GM12873 (cell line): ENCODE data around the gene CIB2.

ENCODE experiments used
- TF ChIP-seq, protein P1 (sequence below): IDR thresholded peaks from 2 replicates; pipeline ENCODE4 v1.5.1; 2012; ENCODE audit warnings: low read depth, mild to moderate bottlenecking, moderate library complexity, low read length, control low read depth; ENCODE audit not compliant: insufficient read depth; ENCODE audit errors: missing control alignments

Gene CIB2

GRCh38 chr15:78157203-78157602 lies 26.0 kb upstream of the CIB2 start:
- TF ChIP-seq, protein P1, sequence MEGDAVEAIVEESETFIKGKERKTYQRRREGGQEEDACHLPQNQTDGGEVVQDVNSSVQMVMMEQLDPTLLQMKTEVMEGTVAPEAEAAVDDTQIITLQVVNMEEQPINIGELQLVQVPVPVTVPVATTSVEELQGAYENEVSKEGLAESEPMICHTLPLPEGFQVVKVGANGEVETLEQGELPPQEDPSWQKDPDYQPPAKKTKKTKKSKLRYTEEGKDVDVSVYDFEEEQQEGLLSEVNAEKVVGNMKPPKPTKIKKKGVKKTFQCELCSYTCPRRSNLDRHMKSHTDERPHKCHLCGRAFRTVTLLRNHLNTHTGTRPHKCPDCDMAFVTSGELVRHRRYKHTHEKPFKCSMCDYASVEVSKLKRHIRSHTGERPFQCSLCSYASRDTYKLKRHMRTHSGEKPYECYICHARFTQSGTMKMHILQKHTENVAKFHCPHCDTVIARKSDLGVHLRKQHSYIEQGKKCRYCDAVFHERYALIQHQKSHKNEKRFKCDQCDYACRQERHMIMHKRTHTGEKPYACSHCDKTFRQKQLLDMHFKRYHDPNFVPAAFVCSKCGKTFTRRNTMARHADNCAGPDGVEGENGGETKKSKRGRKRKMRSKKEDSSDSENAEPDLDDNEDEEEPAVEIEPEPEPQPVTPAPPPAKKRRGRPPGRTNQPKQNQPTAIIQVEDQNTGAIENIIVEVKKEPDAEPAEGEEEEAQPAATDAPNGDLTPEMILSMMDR, result no peak

- TF ChIP-seq, protein P1, result no peak
Measured at GRCh38 chr15:78156653-78157052, 25.4 kb upstream of the CIB2 start.

DNA sequence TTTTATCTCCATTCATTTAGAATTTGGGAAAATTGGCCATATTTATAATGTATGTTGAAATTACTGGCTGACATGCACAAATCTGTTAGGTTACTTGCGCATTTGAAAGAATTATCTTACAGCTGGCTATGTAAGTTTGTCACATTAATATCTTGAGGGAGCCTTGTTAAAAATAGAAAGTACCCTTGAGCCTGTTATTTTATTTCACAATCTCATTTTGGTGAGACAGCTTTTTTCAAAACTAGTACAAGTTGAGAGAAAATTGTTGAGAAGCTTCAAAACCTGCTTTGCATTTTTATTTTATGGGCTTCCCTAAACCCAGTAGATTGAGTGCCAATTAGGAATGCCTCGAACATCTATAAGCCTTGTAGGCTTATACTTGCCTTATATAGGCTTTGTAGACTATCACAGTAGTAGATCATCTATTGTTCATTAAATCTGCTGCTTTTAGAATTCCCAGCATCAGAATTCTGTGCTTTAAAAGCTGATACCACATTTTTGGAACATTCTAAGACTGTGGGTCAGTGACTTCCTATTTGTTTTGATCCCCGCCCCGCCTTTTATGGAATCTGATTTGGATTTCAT lies 24.2 kb upstream of the CIB2 start:
- TF ChIP-seq, protein P1, result no peak

DNA sequence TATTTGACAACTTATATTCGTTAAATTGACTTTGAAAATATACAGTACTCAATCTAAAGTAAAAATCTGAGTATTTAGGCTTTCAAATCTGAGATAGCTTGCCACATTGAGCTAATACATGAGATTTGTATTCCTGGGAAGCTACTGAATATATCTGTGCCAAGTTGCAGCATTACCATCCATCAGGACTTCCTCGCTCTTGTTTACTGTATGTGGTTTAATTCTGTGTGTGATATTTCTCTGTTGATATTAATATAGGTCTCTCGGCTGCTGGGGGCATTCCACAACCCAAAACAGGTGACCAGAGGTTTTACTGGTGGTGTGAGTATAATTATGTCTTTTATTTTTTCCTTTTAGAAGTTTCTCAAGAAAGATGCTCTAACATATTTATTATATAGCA lies 23.7 kb upstream of the CIB2 start:
- TF ChIP-seq, protein P1, result no peak

- TF ChIP-seq, protein P1, result no peak
Measured at GRCh38 chr15:78149805-78150751, 18.8 kb upstream of the CIB2 start.

- TF ChIP-seq, protein P1, result no peak
Measured at GRCh38 chr15:78149068-78149804, 18.0 kb upstream of the CIB2 start, which contains the start of gene IDH3A. Gene IDH3A, plus strand, starts transcription at chr15:78149362. Its CDS starts 42 bp downstream, at chr15:78149404.
